DOHH2 (cell line): ENCODE results near the gene NAA25.

ENCODE experiments used
- H3F3A ChIP-seq: fragments of 200-600 bp; sonication (generic), shearing (Covaris generic); 2 replicates; pipeline ENCODE4 v1.6.0; 2016; ENCODE audit warnings: antibody characterized with exemption, mild to moderate bottlenecking; ENCODE audit not compliant: control insufficient read depth, insufficient read depth
- H3K27ac ChIP-seq: fragments of 200-600 bp; sonication (generic); 2 replicates; pipeline ENCODE4 v1.5.1; 2014; ENCODE audit warnings: low read depth, mild to moderate bottlenecking, low read length, moderate library complexity
- H3K27me3 ChIP-seq: fragments of 200-600 bp; sonication (generic); 2 replicates; pipeline ENCODE4 v1.6.1; 2014; ENCODE audit warnings: mild to moderate bottlenecking, low read length, mixed read lengths; ENCODE audit not compliant: control insufficient read depth
- H3K36me3 ChIP-seq: fragments of 200-600 bp; sonication (generic); 2 replicates; pipeline ENCODE4 v1.6.1; 2014; ENCODE audit warnings: mild to moderate bottlenecking, low read length, moderate library complexity, mixed read lengths; ENCODE audit not compliant: control insufficient read depth
- H3K4me1 ChIP-seq: fragments of 200-600 bp; sonication (generic); 2 replicates; pipeline ENCODE4 v1.6.1; 2014; ENCODE audit warnings: mild to moderate bottlenecking, low read length, mixed read lengths; ENCODE audit not compliant: control insufficient read depth
- H3K4me2 ChIP-seq: fragments of 200-600 bp; sonication (generic); 2 replicates; pipeline ENCODE4 v1.6.0; 2014; ENCODE audit warnings: mild to moderate bottlenecking, low read length, moderate library complexity
- H3K4me3 ChIP-seq: fragments of 200-600 bp; sonication (generic); 2 replicates; pipeline ENCODE4 v1.5.1; 2014; ENCODE audit warnings: mild to moderate bottlenecking, low read length, mixed read lengths
- H3K79me2 ChIP-seq: fragments of 200-600 bp; sonication (generic); 2 replicates; pipeline ENCODE4 v1.6.1; 2014; ENCODE audit warnings: mild to moderate bottlenecking, low read length, mixed read lengths; ENCODE audit not compliant: control insufficient read depth
- H3K9me2 ChIP-seq: fragments of 200-600 bp; sonication (generic); replicated peaks from 2 replicates; pipeline ENCODE4 v1.6.1; 2014; ENCODE audit warnings: mild to moderate bottlenecking, low read length, mixed read lengths; ENCODE audit not compliant: control insufficient read depth
- H3K9me3 ChIP-seq: fragments of 200-600 bp; sonication (generic); 2 replicates; pipeline ENCODE4 v1.6.1; 2014; ENCODE audit warnings: antibody characterized with exemption, low read length, mixed read lengths; ENCODE audit not compliant: control insufficient read depth, insufficient read depth
- H4K20me1 ChIP-seq: fragments of 200-600 bp; sonication (generic); 2 replicates; pipeline ENCODE4 v1.6.0; 2014; ENCODE audit warnings: low read depth, mild to moderate bottlenecking, antibody characterized with exemption, low read length, moderate library complexity; ENCODE audit not compliant: control insufficient read depth, insufficient read depth
- EZH2phosphoT487 ChIP-seq: fragments of 200-600 bp; sonication (generic); IDR thresholded peaks from 2 replicates; pipeline ENCODE4 v1.6.1; 2017; ENCODE audit warnings: borderline replicate concordance, mild to moderate bottlenecking, antibody characterized with exemption, low read length, moderate library complexity, mixed read lengths
- TF ChIP-seq, protein P1 (sequence below): fragments of 200-600 bp; sonication (generic); IDR thresholded peaks from one replicate; pipeline ENCODE4 v1.5.1; 2014; ENCODE audit warnings: antibody characterized with exemption, mild to moderate bottlenecking, low read depth, low read length; ENCODE audit not compliant: poor library complexity, severe bottlenecking

The NAA25 gene

DNA sequence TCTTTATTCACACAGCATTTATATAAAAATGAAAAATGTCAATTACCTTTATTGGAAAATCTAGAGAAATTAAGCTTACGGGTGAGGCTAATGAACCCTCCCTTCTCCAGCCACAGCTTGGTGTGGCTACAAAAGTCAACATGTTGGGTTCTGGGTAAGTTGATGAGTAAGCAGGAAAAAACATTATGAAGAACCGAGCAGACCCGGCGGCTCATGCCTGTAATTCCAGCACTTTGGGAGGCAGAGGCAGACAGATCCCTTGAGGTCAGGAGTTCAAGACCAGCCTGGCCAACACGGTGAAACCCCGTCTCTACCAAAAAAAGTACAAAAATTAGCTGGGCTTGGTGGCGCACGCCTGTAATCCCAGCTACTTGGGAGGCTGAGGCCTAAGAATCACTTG is 10.9 kb downstream of the NAA25 start:
- H4K20me1 ChIP-seq, result peaks cover 7% of the 10 kb centered on the region

DNA sequence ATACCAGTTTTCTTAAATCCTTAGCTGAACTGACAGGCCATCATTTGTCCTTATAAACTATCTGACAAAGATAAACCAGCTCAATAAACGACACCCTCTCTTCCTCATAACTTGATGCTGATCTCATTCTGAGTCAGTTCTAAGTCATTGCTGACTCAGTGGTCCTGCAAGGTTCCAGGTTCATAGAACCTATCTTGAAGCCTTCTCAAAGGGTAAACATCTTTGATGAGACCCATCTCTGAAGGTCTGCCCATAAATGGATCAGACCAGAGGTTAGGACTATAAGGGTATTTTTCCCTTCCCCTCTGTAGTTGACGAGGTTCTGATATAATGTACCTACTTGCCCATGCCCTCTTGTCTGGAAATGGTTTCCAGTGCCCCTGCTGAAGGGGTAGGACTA is 11.9 kb downstream of the NAA25 start:
- Histone ChIP-seq H3K9me2 (no peaks in the 10 kb centered on the region), H4K20me1 (peaks cover 7% of the 10 kb centered on the region), H3K36me3 (peaks cover 75% of the 10 kb centered on the region), H3K79me2 (peaks cover 99% of the 10 kb centered on the region), H3K4me1 (no peaks in the 10 kb centered on the region), H3K9me3 (no peaks in the 10 kb centered on the region), H3K4me2 (no peak overlapping the region), H3K27ac (no peak overlapping the region), H3K27me3 (no peaks in the 10 kb centered on the region), H3F3A (no peaks in the 10 kb centered on the region), H3K4me3 (no peak overlapping the region)
- no peak for TF ChIP-seq EZH2phosphoT487
- TF ChIP-seq, protein P1, sequence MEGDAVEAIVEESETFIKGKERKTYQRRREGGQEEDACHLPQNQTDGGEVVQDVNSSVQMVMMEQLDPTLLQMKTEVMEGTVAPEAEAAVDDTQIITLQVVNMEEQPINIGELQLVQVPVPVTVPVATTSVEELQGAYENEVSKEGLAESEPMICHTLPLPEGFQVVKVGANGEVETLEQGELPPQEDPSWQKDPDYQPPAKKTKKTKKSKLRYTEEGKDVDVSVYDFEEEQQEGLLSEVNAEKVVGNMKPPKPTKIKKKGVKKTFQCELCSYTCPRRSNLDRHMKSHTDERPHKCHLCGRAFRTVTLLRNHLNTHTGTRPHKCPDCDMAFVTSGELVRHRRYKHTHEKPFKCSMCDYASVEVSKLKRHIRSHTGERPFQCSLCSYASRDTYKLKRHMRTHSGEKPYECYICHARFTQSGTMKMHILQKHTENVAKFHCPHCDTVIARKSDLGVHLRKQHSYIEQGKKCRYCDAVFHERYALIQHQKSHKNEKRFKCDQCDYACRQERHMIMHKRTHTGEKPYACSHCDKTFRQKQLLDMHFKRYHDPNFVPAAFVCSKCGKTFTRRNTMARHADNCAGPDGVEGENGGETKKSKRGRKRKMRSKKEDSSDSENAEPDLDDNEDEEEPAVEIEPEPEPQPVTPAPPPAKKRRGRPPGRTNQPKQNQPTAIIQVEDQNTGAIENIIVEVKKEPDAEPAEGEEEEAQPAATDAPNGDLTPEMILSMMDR, result no peak

More for the DNA sequence above, 10.9 kb downstream of the NAA25 start:
- H3K4me1 ChIP-seq, result no peaks in the 10 kb centered on the region
- no peak for TF ChIP-seq EZH2phosphoT487
- TF ChIP-seq, protein P1, result no peak
- H3K4me2 ChIP-seq, result no peak overlapping the region
- peaks cover 70% of the 10 kb centered on the region for H3K36me3 ChIP-seq
- H3K9me3 ChIP-seq, result no peaks in the 10 kb centered on the region
- peaks cover 100% of the 10 kb centered on the region for H3K79me2 ChIP-seq
- H3K27me3 ChIP-seq, result no peaks in the 10 kb centered on the region
- no peaks in the 10 kb centered on the region for H3F3A ChIP-seq
- H3K27ac ChIP-seq, result no peak overlapping the region
- H3K9me2 ChIP-seq, result no peaks in the 10 kb centered on the region
- H3K4me3 ChIP-seq, result no peak overlapping the region

DNA sequence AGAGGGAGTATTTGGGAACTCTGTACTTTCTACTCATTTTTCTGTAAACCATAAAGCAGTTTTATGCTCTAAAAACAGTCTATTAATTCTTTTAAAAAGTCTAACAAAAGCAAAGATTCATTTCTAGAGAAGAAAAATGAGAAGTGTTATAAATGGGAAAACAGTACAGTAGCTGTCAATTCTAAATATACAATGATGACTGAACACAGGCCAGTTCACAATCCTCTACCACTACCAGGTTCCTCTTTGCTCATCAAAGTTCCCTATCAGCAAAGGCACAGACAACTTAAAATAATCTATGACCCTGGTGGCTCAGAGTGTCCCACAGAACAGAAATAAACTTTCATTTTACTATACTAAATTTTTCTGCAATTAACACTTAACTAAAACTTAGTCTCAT is 12.5 kb downstream of the NAA25 start:
- Histone ChIP-seq H3K9me2 (no peaks in the 10 kb centered on the region), H3F3A (no peaks in the 10 kb centered on the region), H3K4me2 (no peak overlapping the region), H3K27me3 (no peaks in the 10 kb centered on the region), H3K9me3 (no peaks in the 10 kb centered on the region), H3K36me3 (peaks cover 75% of the 10 kb centered on the region), H3K79me2 (peaks cover 99% of the 10 kb centered on the region), H3K27ac (no peak overlapping the region), H3K4me3 (no peak overlapping the region), H4K20me1 (peaks cover 7% of the 10 kb centered on the region), H3K4me1 (no peaks in the 10 kb centered on the region)
- no peak for TF ChIP-seq EZH2phosphoT487
- TF ChIP-seq, protein P1, result no peak

DNA sequence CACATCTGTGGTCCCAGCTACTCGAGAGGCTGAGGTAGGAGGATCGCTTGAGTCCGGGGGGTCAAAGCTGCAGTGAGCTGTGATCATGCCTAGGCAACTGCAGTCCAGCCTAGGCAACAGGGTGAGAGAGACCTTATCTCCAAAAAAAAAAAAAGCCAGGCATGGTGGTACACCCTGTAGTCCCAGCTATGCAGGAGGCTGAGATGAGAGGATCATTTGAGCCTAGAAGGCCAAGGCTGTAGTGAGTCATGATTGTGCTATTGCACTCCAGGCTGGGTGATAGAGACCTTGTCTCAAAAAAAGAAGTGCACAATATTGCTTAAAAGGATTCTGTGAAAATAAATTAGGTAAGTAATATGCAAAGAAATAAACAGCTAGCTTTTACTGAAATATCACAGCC is 17.0 kb downstream of the NAA25 start:
- Histone ChIP-seq H3K27ac (no peak overlapping the region), H3K9me2 (no peaks in the 10 kb centered on the region), H3K36me3 (peaks cover 78% of the 10 kb centered on the region), H4K20me1 (peaks cover 7% of the 10 kb centered on the region; the same call in 1 of the 2 replicates), H3K27me3 (no peaks in the 10 kb centered on the region), H3K79me2 (peaks cover 93% of the 10 kb centered on the region), H3K4me3 (no peak overlapping the region), H3K4me2 (no peak overlapping the region), H3K9me3 (no peaks in the 10 kb centered on the region), H3F3A (peaks cover 6% of the 10 kb centered on the region), H3K4me1 (no peaks in the 10 kb centered on the region)
- TF ChIP-seq, protein P1, result no peak
- no peak for TF ChIP-seq EZH2phosphoT487
